NCI-H1417 (cell line): Measurements from ENCODE around the gene RALGPS1.

Source experiments
- DNase-seq, 3 experiments: peaks; one replicate each; lab custom pipeline; 2025; lab: John Stamatoyannopoulos, UW

Gene RALGPS1

GRCh38 chr9:127174386-127175318 is 260.1 kb downstream of the RALGPS1 start:
- no peak for DNase-seq

GRCh38 chr9:127175319-127175715 is 260.7 kb downstream of the RALGPS1 start:
- DNase-seq, result no peak

GRCh38 chr9:127175764-127176163 is 261.2 kb downstream of the RALGPS1 start:
- no peak for DNase-seq

- no peak for DNase-seq
Observed at GRCh38 chr9:127176631-127177030, 262.0 kb downstream of the RALGPS1 start.

- no peak for DNase-seq
Observed at GRCh38 chr9:127177231-127177630, 262.6 kb downstream of the RALGPS1 start.

GRCh38 chr9:127177665-127178265 is 263.2 kb downstream of the RALGPS1 start:
- DNase-seq, result no peak

GRCh38 chr9:127178686-127179632 is 264.4 kb downstream of the RALGPS1 start:
- DNase-seq, result no peak

- no peak for DNase-seq
Observed at GRCh38 chr9:127179633-127180441, 265.3 kb downstream of the RALGPS1 start.

- DNase-seq, result no peak
Observed at GRCh38 chr9:127180457-127181314, 266.1 kb downstream of the RALGPS1 start.

GRCh38 chr9:127181315-127181580 is 266.7 kb downstream of the RALGPS1 start:
- no peak for DNase-seq

- no peak for DNase-seq
Observed at GRCh38 chr9:127181595-127182190, 267.1 kb downstream of the RALGPS1 start.

- no peak for DNase-seq
Observed at GRCh38 chr9:127182901-127183746, 268.5 kb downstream of the RALGPS1 start.

- no peak for DNase-seq
Observed at GRCh38 chr9:127183814-127184582, 269.4 kb downstream of the RALGPS1 start.

- DNase-seq, result no peak
Observed at GRCh38 chr9:127184641-127185040, 270.1 kb downstream of the RALGPS1 start.

- DNase-seq, result no peak
Observed at GRCh38 chr9:127185181-127185580, 270.6 kb downstream of the RALGPS1 start.

- DNase-seq, result no peak
Observed at GRCh38 chr9:127185931-127186781, 271.6 kb downstream of the RALGPS1 start.

GRCh38 chr9:127186806-127187205 is 272.2 kb downstream of the RALGPS1 start:
- DNase-seq, result no peak
